ENCODE measurements around the gene TSPAN4.

TSPAN4 gene

GRCh38 chr11:868394-868793 is 25.7 kb downstream of the TSPAN4 start:
- no peak for DNase-seq

- no peak for DNase-seq
Observed at GRCh38 chr11:868802-869201, 26.1 kb downstream of the TSPAN4 start.

GRCh38 chr11:869399-870126 is 26.9 kb downstream of the TSPAN4 start:
- DNase-seq: no peak

- no peak for DNase-seq
Observed at GRCh38 chr11:870127-870413, 27.4 kb downstream of the TSPAN4 start.

DNA sequence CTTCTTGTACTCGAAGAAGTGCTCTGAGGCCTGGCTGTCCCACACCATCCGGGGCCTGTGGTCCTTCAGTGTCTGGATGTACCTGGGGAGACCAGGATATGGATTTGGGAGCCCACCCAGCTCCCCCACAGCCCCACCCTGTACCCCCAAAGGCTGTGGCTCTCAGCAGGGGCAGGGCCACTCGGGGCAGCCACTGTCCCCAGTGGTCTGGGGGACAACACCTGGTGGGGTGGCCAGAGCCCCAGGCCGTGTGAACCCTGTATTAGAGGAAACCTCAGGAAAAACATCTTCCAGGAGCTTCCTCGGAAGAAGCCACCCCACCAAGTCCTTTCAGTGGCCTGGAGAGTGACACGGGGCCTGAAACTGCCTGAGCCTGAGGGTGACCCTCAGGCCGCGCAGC is 27.8 kb downstream of the TSPAN4 start:
- DNase-seq: no peak

DNA sequence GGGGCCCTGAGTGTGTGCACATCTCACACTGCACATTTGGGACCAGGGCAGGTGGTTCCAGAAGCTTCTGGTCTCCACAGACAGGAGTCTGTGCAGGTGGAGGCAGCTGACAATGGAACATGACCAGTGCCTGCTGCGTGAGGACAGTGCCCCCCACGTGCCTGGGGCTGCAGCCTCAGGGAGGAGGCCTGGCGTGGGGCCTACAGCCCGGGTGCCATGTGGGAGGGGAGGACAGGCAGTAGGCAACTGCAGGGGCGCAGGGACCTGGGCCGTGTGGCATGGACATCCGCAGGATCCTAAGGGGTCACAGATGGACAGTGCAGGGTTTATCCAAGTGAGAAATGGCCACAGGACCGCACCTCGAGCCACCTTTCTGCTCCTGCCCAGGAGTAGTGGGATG is 28.8 kb downstream of the TSPAN4 start:
- no peak for DNase-seq

DNA sequence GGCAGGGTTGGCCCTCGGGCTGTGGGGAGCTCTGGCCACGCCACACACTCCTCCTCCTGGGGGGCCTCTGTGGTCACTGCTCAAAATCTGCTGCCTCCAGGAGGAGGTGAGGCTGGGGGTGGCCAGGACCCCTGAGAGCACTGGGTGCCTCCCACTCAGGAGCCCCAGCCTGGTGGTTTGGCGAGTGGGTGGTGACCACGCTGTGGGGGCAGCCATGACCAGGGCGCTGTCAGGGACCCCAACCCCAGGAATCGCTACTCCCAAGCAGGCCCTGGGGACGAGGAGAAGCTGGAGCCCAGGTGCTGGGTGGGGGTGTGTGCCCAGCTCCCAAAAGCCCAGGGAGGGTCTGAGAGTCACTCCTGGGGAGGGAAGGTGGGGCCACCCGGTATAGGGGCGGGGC is 30.1 kb downstream of the TSPAN4 start:
- no peak for DNase-seq

GRCh38 chr11:873706-874105 is 31.1 kb downstream of the TSPAN4 start:
- DNase-seq: no peak

GRCh38 chr11:875203-875602 is 32.6 kb downstream of the TSPAN4 start:
- DNase-seq: no peak

GRCh38 chr11:875769-876301 is 33.2 kb downstream of the TSPAN4 start:
- no peak for DNase-seq

- DNase-seq: peak; percentile 15
Observed at GRCh38 chr11:876545-876944, 33.9 kb downstream of the TSPAN4 start.

DNA sequence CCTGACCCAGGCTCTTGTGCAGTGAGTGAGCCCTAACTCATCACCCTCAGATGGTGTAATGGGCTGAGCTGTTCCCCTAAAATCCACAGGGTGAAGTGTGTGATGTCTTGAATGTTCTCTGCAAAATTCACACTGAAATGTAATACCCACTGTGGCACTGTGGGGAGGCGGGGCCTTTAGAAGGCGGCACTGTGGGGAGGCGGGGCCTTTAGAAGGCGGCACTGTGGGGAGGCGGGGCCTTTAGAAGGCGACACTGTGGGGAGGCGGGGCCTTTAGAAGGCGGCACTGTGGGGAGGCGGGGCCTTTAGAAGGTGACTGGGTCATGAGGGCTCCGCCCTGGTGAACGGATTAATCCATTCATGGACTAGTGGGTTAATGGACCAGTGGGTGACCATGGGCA is 34.9 kb downstream of the TSPAN4 start:
- DNase-seq: no peak

- no peak for DNase-seq
Observed at GRCh38 chr11:880447-880846, 37.8 kb downstream of the TSPAN4 start.

DNA sequence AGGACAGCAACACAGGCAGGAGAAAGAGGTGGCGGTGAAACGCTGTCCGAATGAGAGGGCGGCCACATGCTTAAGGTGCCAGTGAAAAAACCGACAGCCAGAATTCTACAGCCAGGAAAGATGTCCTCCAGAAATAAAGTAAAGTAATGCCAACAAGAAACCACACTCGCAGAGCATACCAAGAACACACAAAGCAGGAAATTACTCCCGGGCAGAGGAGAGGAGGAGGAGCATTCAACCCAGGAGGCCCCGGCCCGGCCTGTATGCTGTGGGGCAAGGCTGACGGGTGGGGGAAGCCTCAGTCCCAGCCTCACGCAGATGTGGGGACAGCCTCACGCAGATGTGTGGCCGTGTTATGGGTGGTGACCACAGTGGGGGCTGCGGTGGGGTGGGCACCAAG is 39.9 kb downstream of the TSPAN4 start:
- no peak for DNase-seq

- no peak for DNase-seq
Observed at GRCh38 chr11:883527-883926, 40.9 kb downstream of the TSPAN4 start.

DNA sequence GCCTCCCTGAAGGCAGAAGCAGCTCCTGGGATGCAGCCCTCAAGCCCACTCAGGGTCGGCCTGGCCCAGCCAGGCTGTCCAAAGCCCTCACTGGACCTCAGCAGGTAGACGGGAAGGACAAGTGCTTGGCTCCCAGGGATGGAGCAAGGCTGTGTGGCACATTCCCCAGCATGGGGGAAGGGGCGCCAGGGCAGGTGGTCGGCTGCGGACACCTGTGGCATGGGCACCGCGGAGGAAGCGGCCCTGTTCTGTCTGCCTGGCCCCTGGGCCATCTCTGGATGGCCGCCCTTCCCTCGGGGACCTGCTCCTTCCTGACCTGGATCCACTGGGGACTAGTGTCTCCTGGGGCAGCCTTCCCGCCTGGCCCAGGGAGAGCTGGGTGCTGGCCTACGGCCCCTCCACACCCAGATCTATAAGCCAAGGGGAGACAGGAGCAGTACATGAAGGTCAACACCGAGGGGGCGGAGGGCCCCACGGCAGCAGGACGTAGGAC is 42.0 kb downstream of the TSPAN4 start:
- no peak for DNase-seq

DNA sequence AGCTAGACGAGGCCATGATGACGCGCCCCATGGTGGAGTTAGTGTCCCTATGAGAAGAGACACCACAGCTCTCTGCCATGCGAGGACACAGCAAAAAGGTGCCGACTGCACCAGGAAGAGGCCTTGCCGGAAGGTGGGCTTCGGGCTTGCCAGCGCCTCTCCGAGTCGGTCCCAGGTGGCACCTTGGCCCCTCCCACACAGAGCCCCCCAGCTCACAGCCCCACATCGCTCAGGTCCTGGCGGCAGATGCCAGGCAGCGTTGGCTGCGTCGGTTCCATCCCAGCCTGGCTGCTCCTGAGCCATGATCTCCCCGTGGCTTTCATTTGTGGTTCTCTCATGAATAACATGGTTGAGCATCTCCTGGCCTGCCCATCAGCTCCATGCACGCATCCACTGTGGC is 43.9 kb downstream of the TSPAN4 start:
- no peak for DNase-seq

- DNase-seq: no peak
Observed at GRCh38 chr11:887589-887988, 44.9 kb downstream of the TSPAN4 start.

GRCh38 chr11:888310-889212 is 45.9 kb downstream of the TSPAN4 start:
- no peak for DNase-seq

DNA sequence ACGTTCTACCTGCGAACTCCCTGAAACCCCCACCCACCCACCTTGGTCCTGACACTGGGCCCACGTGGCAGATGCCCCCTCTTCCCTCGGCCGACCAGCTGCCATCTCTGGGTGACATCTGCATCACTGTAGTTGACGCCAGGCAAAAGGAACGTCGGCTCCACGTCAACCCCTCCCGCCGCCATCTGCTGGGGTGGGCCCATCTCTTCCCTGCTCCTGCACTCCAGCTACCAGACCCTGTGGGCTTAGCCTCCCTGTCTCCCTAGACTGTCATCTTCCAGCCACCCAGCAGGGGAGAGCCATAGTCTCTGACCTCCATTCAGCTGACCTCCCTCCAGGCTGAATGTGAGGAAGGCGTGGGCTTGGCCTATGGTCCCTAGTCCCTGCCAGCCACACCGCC is 46.6 kb downstream of the TSPAN4 start:
- no peak for DNase-seq

GRCh38 chr11:889687-890475 is 47.2 kb downstream of the TSPAN4 start:
- DNase-seq: no peak

DNA sequence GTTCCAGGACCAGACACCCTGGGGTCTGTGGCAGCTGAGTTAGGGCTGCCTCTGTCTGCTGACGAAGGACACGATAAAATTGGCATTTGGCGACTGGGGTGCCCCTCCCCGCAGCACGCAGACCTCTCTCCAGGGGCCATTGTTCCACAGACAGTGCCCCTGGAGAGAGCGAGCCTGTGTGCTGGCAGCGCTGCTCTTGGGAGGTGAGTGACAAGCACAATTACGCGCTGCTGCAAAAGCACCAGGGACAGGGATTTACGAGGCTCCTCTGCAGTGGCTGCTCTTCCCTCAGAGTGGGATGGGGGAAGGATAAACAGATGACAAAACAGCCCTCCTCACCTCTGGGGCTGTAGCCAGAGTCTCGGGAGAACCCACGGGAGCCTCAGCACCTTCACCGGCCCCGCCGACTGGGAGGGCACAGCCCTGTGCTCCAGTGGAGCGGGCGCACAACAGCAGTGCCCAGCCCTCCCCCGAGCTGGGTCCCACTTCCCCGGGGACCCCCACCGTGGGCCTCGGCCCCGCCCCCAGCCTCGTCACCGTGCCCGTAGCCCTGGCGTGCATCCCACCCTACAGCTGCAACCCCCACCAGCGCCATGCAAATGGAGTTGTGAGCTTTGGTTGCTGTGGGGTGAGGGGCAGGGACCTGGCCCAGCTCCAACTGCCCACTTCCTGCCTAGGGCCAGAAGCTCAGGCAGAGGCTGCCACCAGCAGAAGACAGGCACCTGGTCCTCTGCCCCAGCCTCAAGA is 48.3 kb downstream of the TSPAN4 start:
- peak; percentile 10 for DNase-seq

Data from DMS79 (cell line).